ENCODE results near the gene DPYD. TPM values are rescaled to one million over a fixed set of nuclear protein-coding genes. Genes with fewer than 3 reads are reported as not detected.

DPYD gene
- total RNA-seq, 2 experiments from 2014 or later: 42.1 to 44.6 TPM

DNA sequence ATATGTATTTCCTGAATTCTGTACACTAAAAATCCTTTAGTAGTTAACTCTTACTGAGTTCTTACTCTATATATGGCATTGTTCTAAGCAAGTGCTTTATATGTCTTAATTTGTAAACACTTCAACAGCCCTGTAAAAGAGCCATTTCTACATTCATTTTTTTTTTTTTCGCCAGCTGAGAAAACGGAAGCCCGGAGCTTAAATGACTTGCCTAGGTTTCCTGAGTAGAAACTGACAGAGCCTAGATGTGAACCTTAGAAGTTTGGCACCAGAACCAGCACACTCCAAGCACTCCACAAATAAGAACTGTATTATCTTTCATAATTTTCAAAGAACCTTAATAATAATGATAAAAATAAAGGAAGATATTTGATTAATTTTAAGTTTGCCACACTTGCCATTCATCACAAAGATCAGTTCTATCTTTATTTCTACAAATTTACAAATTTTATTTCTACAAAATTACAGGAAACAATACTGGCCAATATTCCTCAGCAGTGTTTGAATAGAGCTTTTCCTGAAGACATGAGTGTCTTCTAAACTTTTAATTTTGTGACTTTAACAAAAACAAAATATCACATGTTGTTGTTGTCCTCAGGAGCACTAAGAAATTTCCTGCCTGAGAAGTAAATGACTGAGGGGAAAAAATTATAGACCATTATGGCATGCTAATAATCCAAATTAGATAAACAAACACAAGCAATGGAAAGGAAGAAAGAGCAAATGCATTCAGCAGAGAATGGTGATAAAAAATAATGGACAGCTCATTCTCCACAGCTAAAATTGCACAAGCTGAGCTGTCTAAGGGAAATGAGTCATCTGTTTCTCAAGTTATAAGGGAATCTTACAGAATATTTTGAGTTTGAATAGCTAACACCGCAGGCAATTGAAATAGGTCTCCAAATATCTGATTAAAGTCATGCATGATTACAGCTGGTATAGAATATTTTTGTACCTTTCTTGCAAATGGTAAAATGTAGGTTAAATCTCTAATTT, 71.2 kb downstream of the DPYD start:
- Mint-ChIP-seq H3K27ac (no peak overlapping the region), H3K27me3 (no peaks in the 10 kb centered on the region), H3K36me3 (ENCODE audit: low read depth) (peaks cover 6% of the 10 kb centered on the region), H3K4me1 (peaks cover 10% of the 10 kb centered on the region), H3K9me3 (no peaks in the 10 kb centered on the region), H3K4me3 (no peak overlapping the region)
- POLR2A ChIA-PET: interaction anchor here (1.0 kb wide), 1 partner anchor 69 kb away, joined by 3 read pairs; no protein-coding TSS in a partner anchor
- CTCF ChIA-PET: interaction anchor here (0.6 kb wide), 1 partner anchor 202 kb away, joined by 3 read pairs; no protein-coding TSS in a partner anchor
- DNase-seq: no peak

GRCh38 chr1:97845805-97846204, 75.0 kb downstream of the DPYD start:
- Mint-ChIP-seq H3K27me3 (no peaks in the 10 kb centered on the region), H3K4me3 (no peak overlapping the region), H3K9me3 (no peaks in the 10 kb centered on the region), H3K4me1 (peaks cover 9% of the 10 kb centered on the region), H3K36me3 (ENCODE audit: low read depth) (peaks cover 6% of the 10 kb centered on the region), H3K27ac (no peak overlapping the region)
- CTCF ChIA-PET: no interaction called here
- POLR2A ChIA-PET: no interaction called here
- DNase-seq: no peak

GRCh38 chr1:97844552-97845089, 76.2 kb downstream of the DPYD start:
- no peaks in the 10 kb centered on the region for H3K9me3 Mint-ChIP-seq
- H3K36me3 Mint-ChIP-seq (ENCODE audit: low read depth): peaks cover 6% of the 10 kb centered on the region
- H3K27me3 Mint-ChIP-seq: no peaks in the 10 kb centered on the region
- no peak for DNase-seq
- no peak overlapping the region for H3K27ac Mint-ChIP-seq
- peaks cover 3% of the 10 kb centered on the region for H3K4me1 Mint-ChIP-seq
- H3K4me3 Mint-ChIP-seq: no peak overlapping the region
- CTCF ChIA-PET: no interaction called here
- POLR2A ChIA-PET: no interaction called here

DNA sequence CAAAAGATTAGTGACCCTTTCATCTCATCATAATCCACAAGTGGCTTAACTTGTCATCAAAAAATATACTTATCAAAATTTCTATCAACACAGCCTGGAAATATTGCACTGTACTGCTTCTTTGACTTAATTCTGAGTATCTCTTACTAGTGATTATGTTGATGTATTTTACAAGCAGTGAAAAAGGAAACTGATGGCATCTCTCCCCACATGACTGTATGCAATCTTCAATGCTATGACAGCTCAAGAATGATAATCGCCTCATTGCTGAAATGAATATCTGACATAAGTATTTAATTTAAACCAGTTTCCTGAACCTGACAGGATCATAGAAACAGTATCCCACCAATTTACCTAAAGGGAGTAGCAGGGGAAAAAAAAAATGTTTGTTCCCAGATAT, 79.5 kb downstream of the DPYD start:
- ChIA-PET CTCF (no interaction called here), POLR2A (no interaction called here)
- Mint-ChIP-seq H3K4me3 (no peak overlapping the region), H3K27ac (no peak overlapping the region), H3K27me3 (no peaks in the 10 kb centered on the region), H3K4me1 (peaks cover 2% of the 10 kb centered on the region), H3K36me3 (ENCODE audit: low read depth) (peaks cover 5% of the 10 kb centered on the region), H3K9me3 (no peaks in the 10 kb centered on the region)
- no peak for DNase-seq

DNA sequence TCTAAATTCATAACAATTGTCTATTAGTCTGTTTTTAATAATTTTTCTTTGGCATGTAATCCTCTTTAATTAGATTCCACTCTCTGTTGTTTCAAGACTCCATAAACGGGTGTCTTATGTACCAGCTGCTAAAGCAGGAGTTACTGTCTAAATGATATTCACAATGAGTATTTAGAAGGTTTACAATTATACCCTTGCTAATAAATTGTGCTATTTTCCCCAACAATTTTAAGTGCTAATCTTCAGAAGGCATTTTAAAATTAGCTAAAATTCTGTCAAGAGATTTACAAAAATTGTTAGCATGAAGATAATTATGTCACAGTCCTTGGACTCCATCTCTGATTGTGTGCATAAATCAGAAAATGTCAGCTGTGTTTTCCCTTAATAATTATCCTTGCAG, 83.7 kb downstream of the DPYD start:
- Mint-ChIP-seq H3K9me3 (no peaks in the 10 kb centered on the region), H3K4me3 (no peak overlapping the region), H3K27ac (no peak overlapping the region), H3K4me1 (peaks cover 2% of the 10 kb centered on the region), H3K27me3 (no peaks in the 10 kb centered on the region), H3K36me3 (ENCODE audit: low read depth) (no peaks in the 10 kb centered on the region)
- no peak for DNase-seq
- CTCF ChIA-PET: no interaction called here
- POLR2A ChIA-PET: no interaction called here

DNA sequence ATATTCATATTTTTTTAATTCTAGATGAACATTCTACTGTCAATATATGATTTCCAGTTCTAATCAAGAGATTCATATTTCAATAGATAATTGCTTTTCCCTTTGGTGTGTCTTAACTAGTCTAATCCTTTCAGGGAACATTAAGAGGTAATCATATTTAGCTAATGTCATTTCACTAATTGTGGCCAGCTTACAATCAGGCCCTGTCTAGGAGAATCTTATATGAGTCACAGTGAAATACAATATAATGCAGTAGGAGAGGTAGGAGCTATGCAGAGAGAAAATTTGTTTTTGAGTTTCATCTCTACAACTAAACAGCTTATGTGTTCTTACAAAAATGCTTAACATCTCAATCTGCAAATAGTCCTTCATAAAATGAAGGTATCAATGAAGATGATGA, 85.9 kb downstream of the DPYD start:
- Mint-ChIP-seq H3K4me1 (peaks cover 2% of the 10 kb centered on the region), H3K27ac (no peak overlapping the region), H3K9me3 (no peaks in the 10 kb centered on the region), H3K27me3 (no peaks in the 10 kb centered on the region), H3K4me3 (no peak overlapping the region), H3K36me3 (ENCODE audit: low read depth) (no peaks in the 10 kb centered on the region)
- no peak for DNase-seq
- CTCF ChIA-PET: no interaction called here
- POLR2A ChIA-PET: no interaction called here

GRCh38 chr1:97833881-97834280, 87.0 kb downstream of the DPYD start:
- H3K4me1 Mint-ChIP-seq: peaks cover under 1% of the 10 kb centered on the region
- DNase-seq: no peak
- POLR2A ChIA-PET: no interaction called here
- H3K36me3 Mint-ChIP-seq (ENCODE audit: low read depth): no peaks in the 10 kb centered on the region
- CTCF ChIA-PET: no interaction called here
- no peaks in the 10 kb centered on the region for H3K27me3 Mint-ChIP-seq
- H3K4me3 Mint-ChIP-seq: no peak overlapping the region
- H3K9me3 Mint-ChIP-seq: no peaks in the 10 kb centered on the region
- H3K27ac Mint-ChIP-seq: no peak overlapping the region

DNA sequence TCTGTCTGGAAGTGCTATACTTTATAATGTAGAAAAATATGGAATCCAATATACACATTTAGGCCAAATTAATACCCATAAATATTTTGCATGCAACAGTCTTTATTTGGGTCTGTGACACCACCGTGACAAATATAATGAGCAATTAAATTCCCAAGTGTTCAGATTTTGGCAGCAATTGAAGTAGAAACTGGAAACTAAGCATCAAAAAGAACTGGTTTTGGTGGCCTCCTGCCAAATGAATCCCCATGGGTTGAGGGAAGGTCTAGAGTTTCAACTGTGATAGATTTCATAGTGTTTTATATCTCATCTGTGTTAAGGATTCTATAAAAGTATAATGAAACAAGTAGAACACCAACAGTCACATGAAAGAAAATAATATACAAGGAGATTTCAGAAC, 88.4 kb downstream of the DPYD start:
- CTCF ChIA-PET: no interaction called here

DNA sequence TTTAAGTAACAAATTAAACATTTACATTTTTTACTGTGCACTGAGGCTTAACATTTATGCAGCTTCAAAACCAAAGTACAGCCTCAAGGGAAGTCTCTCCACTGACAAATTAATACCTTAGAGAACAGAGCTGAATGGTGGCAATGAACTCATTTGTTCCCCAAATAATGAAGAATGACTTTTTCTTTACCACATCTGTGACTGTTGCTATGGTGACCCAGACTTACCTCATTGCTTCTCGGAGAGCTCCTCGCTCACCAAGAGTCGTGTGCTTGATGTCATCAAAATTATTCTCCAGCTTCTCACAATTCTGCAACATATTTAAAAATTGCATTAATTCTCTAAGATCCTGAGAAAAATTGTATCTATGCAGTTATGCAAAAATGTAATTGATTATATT, 92.9 kb downstream of the DPYD start:
- Mint-ChIP-seq H3K27ac (no peak overlapping the region), H3K9me3 (no peaks in the 10 kb centered on the region)
- CTCF ChIA-PET: interaction anchor here (0.6 kb wide), 1 partner anchor 171 kb away, joined by 3 read pairs; no protein-coding TSS in a partner anchor

More for the DNA sequence above, 88.4 kb downstream of the DPYD start:
- no peak overlapping the region for H3K4me3 Mint-ChIP-seq
- H3K4me1 Mint-ChIP-seq: no peaks in the 10 kb centered on the region
- no peaks in the 10 kb centered on the region for H3K27me3 Mint-ChIP-seq
- H3K27ac Mint-ChIP-seq: no peak overlapping the region
- no peaks in the 10 kb centered on the region for H3K9me3 Mint-ChIP-seq
- POLR2A ChIA-PET: no interaction called here
- H3K36me3 Mint-ChIP-seq (ENCODE audit: low read depth): no peaks in the 10 kb centered on the region
- DNase-seq: no peak

DNA sequence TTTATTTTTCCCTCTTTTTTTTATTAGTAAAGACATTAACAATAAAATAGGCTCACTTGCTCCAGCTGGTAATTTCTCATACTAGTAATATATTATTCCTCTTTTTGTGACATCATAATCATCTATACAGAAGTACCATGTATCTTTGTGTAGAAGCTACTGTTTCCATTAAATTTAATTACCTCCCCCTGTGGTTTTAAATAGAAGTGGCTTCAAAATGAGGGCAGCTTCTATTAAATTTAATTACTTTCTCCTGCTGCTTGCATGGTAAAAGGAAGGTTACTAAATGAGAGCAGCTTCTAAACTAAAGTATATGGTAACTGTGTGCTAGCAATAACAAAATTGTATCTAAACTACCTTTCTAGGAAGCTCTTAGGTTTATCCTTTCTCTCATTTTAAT, 94.0 kb downstream of the DPYD start:
- Mint-ChIP-seq H3K27me3 (no peaks in the 10 kb centered on the region), H3K9me3 (no peaks in the 10 kb centered on the region), H3K36me3 (ENCODE audit: low read depth) (peaks cover 2% of the 10 kb centered on the region), H3K4me1 (no peaks in the 10 kb centered on the region), H3K27ac (no peak overlapping the region), H3K4me3 (no peak overlapping the region)
- POLR2A ChIA-PET: no interaction called here
- DNase-seq: no peak
- CTCF ChIA-PET: interaction anchor here (0.6 to 0.9 kb wide), 2 partner anchors 642 to 688 kb away, joined by 3 read pairs; no protein-coding TSS in a partner anchor

More for the DNA sequence above, 92.9 kb downstream of the DPYD start:
- Mint-ChIP-seq H3K36me3 (ENCODE audit: low read depth) (peaks cover 2% of the 10 kb centered on the region), H3K4me1 (no peaks in the 10 kb centered on the region), H3K27me3 (no peaks in the 10 kb centered on the region), H3K4me3 (no peak overlapping the region)
- POLR2A ChIA-PET: no interaction called here
- DNase-seq: no peak

DNA sequence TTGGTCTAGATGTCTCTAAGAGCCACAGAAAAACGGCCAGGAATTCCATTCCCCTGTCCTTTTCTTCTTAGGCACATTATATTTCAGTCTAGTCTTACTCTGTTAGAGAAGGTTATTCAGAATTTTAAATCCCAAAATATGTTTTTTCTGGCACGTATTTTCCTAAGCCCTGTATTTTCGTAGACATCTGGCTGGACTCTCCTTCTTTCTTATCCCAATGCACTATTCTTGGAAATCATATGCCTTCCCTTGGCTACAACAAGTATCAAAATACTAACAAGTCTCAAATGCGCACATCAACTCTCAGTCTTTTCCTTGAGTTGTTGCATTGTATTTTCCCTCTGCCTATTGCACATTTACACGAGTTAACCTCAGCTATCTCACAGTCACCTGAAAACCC, 96.2 kb downstream of the DPYD start:
- ChIA-PET CTCF (no interaction called here), POLR2A (no interaction called here)
- no peak overlapping the region for H3K27ac Mint-ChIP-seq
- no peaks in the 10 kb centered on the region for H3K4me1 Mint-ChIP-seq
- peaks cover 2% of the 10 kb centered on the region for H3K36me3 Mint-ChIP-seq (ENCODE audit: low read depth)
- H3K27me3 Mint-ChIP-seq: no peaks in the 10 kb centered on the region
- H3K4me3 Mint-ChIP-seq: no peak overlapping the region
- no peak for DNase-seq
- H3K9me3 Mint-ChIP-seq: no peaks in the 10 kb centered on the region

DNA sequence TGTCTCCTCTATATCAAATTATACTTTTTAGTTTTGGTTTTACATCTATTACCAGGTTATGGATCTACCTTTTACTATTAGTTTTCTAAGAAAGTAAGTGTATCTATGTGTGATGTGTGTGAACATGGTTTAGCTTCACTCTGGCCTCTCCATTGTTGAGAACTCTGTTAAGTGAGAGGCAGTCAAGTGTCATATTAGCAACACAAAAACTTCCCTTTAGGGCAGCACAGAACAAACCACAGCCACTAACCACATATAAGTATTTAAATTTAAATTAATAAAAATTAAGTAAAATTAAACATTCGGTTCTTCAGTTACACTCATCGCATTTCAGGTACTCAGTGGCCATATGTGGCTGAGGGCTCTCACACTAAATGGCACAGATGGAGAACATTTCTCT, 96.6 kb downstream of the DPYD start:
- Mint-ChIP-seq H3K4me3 (no peak overlapping the region), H3K36me3 (ENCODE audit: low read depth) (peaks cover 2% of the 10 kb centered on the region), H3K27me3 (no peaks in the 10 kb centered on the region), H3K9me3 (no peaks in the 10 kb centered on the region), H3K4me1 (no peaks in the 10 kb centered on the region), H3K27ac (no peak overlapping the region)
- no peak for DNase-seq
- ChIA-PET CTCF (no interaction called here), POLR2A (no interaction called here)

DNA sequence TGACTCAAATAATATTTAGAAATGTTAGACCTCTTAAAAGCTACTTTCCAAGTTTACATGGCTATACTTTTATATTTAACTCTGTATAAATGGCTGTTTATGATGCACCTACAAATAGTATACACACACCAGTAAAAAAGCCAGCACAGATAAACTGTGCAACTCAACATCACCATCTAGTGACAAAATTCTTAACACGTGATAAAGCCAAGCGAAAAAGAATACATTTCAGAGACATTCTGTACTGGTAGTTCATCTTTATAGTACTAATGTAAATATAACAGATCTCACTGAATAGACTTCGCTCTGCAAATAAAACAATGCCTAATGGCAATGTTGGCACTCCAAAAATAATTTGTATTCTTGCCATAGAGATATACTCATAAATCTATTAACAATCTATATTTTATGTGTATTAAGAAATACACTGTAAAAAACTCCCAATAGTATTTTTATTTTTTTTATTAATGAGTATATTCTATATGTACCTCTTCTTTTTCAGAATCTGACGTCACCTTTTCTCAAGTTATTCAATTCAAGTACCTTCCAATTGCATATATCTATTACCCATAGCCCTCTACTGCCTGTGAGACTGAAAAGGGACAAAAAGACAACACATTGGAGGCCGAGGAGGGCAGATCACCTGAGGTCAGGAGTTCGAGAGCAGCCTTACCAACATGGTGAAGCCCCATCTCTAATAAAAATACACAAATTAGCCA, 100.2 kb downstream of the DPYD start:
- H3K27ac Mint-ChIP-seq: no peak overlapping the region
- H3K36me3 Mint-ChIP-seq (ENCODE audit: low read depth): no peaks in the 10 kb centered on the region
- H3K9me3 Mint-ChIP-seq: no peaks in the 10 kb centered on the region
- no peak for DNase-seq
- H3K4me3 Mint-ChIP-seq: no peak overlapping the region
- CTCF ChIA-PET: interaction anchor here (0.7 to 1.2 kb wide), 3 partner anchors 88 to 618 kb away, joined by 3 read pairs; no protein-coding TSS in a partner anchor
- POLR2A ChIA-PET: no interaction called here
- H3K4me1 Mint-ChIP-seq: no peaks in the 10 kb centered on the region
- no peaks in the 10 kb centered on the region for H3K27me3 Mint-ChIP-seq
